ENCODE results near the gene THSD4. TPM values are rescaled to one million over a fixed set of nuclear protein-coding genes. Genes with fewer than 3 reads are reported as not detected.
"Not testable (repeated sequence)": the region's sequence is repeated elsewhere in the genome, so short reads cannot be mapped to it uniquely, and the experiment has no call there.

The THSD4 gene
- total RNA-seq, 4 donors from 2014 or later, result 16.6 to 25.3 (median 24.1) TPM

- H3K27ac ChIP-seq, result no peak overlapping the region
- H3K27me3 ChIP-seq, result no peaks in the 10 kb centered on the region
- no peak for DNase-seq (ENCODE audit: low spot score in 2 of 2)
- no peak overlapping the region for H3K4me3 ChIP-seq
- peaks cover 3% of the 10 kb centered on the region for H3K4me1 ChIP-seq
- WGBS, result 79% methylated on average over 2 of the region's 2 CpGs
- H3K9me3 ChIP-seq, result no peaks in the 10 kb centered on the region
- no peaks in the 10 kb centered on the region for H3K36me3 ChIP-seq
- TF ChIP-seq EP300 (IDR thresholded peaks at IDR 0.05) (no peak), POLR2AphosphoS5 (IDR thresholded peaks at IDR 0.05) (no peak)
Measured at GRCh38 chr15:71434774-71435173, 319.5 kb downstream of the THSD4 start.

- no peaks in the 10 kb centered on the region for H3K36me3 ChIP-seq
- DNase-seq (ENCODE audit: low spot score in 2 of 2), result no peak
- no peaks in the 10 kb centered on the region for H3K9me3 ChIP-seq
- TF ChIP-seq POLR2A (IDR thresholded peaks at IDR 0.05), result no peak
- no peak overlapping the region for H3K27ac ChIP-seq
- no peak overlapping the region for H3K4me3 ChIP-seq
- H3K27me3 ChIP-seq, result no peaks in the 10 kb centered on the region
- peaks cover 3% of the 10 kb centered on the region for H3K4me1 ChIP-seq
- WGBS, result 70% methylated on average over 6 of the region's 6 CpGs
Measured at GRCh38 chr15:71435552-71435951, 320.3 kb downstream of the THSD4 start.

GRCh38 chr15:71436854-71437253 lies 321.6 kb downstream of the THSD4 start:
- no peaks in the 10 kb centered on the region for H3K27me3 ChIP-seq
- H3K27ac ChIP-seq, result no peak overlapping the region
- H3K4me3 ChIP-seq, result no peak overlapping the region
- WGBS, result 94% methylated on average over 3 of the region's 3 CpGs
- TF ChIP-seq POLR2A (IDR thresholded peaks at IDR 0.05), result no peak
- TF ChIP-seq CTCF (IDR thresholded peaks at IDR 0.05), result no peak
- TF ChIP-seq POLR2AphosphoS5 (IDR thresholded peaks at IDR 0.05), result no peak
- no peak for TF ChIP-seq EP300 (IDR thresholded peaks at IDR 0.05)
- no peaks in the 10 kb centered on the region for H3K4me1 ChIP-seq
- H3K36me3 ChIP-seq, result no peaks in the 10 kb centered on the region
- DNase-seq (ENCODE audit: low spot score in 2 of 2), result no peak
- H3K9me3 ChIP-seq, result no peaks in the 10 kb centered on the region

- DNase-seq (ENCODE audit: low spot score in 2 of 2), result no peak
- Histone ChIP-seq H3K4me1 (no peaks in the 10 kb centered on the region), H3K9me3 (no peaks in the 10 kb centered on the region), H3K27me3 (no peaks in the 10 kb centered on the region), H3K27ac (no peak overlapping the region), H3K4me3 (no peak overlapping the region), H3K36me3 (no peaks in the 10 kb centered on the region)
- whole genome bisulfite sequencing, result 63% methylated on average over 3 of the region's 3 CpGs
- TF ChIP-seq CTCF (IDR thresholded peaks at IDR 0.05) (no peak), POLR2A (IDR thresholded peaks at IDR 0.05) (no peak), POLR2AphosphoS5 (IDR thresholded peaks at IDR 0.05) (no peak), EP300 (IDR thresholded peaks at IDR 0.05) (no peak)
Measured at GRCh38 chr15:71437404-71437803, 322.1 kb downstream of the THSD4 start.

- H3K4me3 ChIP-seq, result no peak overlapping the region
- no peak overlapping the region for H3K27ac ChIP-seq
- TF ChIP-seq EP300 (IDR thresholded peaks at IDR 0.05), result no peak
- no peak for TF ChIP-seq CTCF (IDR thresholded peaks at IDR 0.05)
- TF ChIP-seq POLR2AphosphoS5 (IDR thresholded peaks at IDR 0.05), result no peak
- TF ChIP-seq POLR2A (IDR thresholded peaks at IDR 0.05), result no peak
- DNase-seq (ENCODE audit: low spot score in 2 of 2), result no peak
- H3K9me3 ChIP-seq, result no peaks in the 10 kb centered on the region
- no peaks in the 10 kb centered on the region for H3K36me3 ChIP-seq
- WGBS, result 86% methylated on average over 4 of the region's 4 CpGs
- H3K4me1 ChIP-seq, result no peaks in the 10 kb centered on the region
- no peaks in the 10 kb centered on the region for H3K27me3 ChIP-seq
Measured at GRCh38 chr15:71437919-71438318, 322.6 kb downstream of the THSD4 start.

GRCh38 chr15:71439478-71439877 lies 324.2 kb downstream of the THSD4 start:
- not testable (repeated sequence) for H3K27ac ChIP-seq; DNase-seq (ENCODE audit: low spot score in 2 of 2); H3K4me3 ChIP-seq; H3K36me3 ChIP-seq; H3K4me1 ChIP-seq; H3K9me3 ChIP-seq; H3K27me3 ChIP-seq
- 92% methylated on average over 2 of the region's 2 CpGs for WGBS

- Histone ChIP-seq H3K4me3 (no peak overlapping the region), H3K27me3 (no peaks in the 10 kb centered on the region), H3K9me3 (no peaks in the 10 kb centered on the region), H3K4me1 (peaks cover 9% of the 10 kb centered on the region), H3K27ac (no peak overlapping the region), H3K36me3 (no peaks in the 10 kb centered on the region)
- WGBS, result 0% methylated on average over 3 of the region's 3 CpGs
- DNase-seq (ENCODE audit: low spot score in 2 of 2), result no peak
- TF ChIP-seq POLR2AphosphoS5 (IDR thresholded peaks at IDR 0.05), result no peak
- TF ChIP-seq CTCF (IDR thresholded peaks at IDR 0.05), result peak; percentile 41 to 61
Measured at GRCh38 chr15:71440489-71441110, 325.3 kb downstream of the THSD4 start.

Measured in suprapubic skin (tissue), 4 donors.